Ascending aorta (tissue), 2 donors: ENCODE measurements around the gene CNTF. TPM values are rescaled to one million over a fixed set of nuclear protein-coding genes. Genes with fewer than 3 reads are reported as not detected.

Experiments used
- DNase-seq, 2 donors: peaks; one replicate each; pipeline ENCODE4 v3.0.0-alpha.2; 2019; ENCODE audit warnings: low spot score in 2 of 2
- H3K27ac ChIP-seq, 2 donors: fragments of 200-600 bp; sonication (generic); one replicate each; pipeline ENCODE4 v1.5.1; 2016 to 2017; ENCODE audit warnings: mild to moderate bottlenecking in 1 of 2
- H3K27me3 ChIP-seq: fragments of 200-600 bp; sonication (generic); one replicate; pipeline ENCODE4 v1.5.1; 2017
- H3K36me3 ChIP-seq, 2 donors: fragments of 200-600 bp; sonication (generic); one replicate each; pipeline ENCODE4 v1.5.1; 2016
- H3K4me1 ChIP-seq, 2 donors: fragments of 200-600 bp; sonication (generic); one replicate each; pipeline ENCODE4 v1.5.1; 2016 to 2017; ENCODE audit warnings: mild to moderate bottlenecking in 1 of 2
- H3K4me3 ChIP-seq, 2 donors: fragments of 200-600 bp; sonication (generic); one replicate each; pipeline ENCODE4 v1.5.1; 2016 to 2017; ENCODE audit warnings: mild to moderate bottlenecking in 1 of 2
- H3K9me3 ChIP-seq, 2 donors: fragments of 200-600 bp; sonication (generic); one replicate each; pipeline ENCODE4 v1.5.1; 2016
- CTCF ChIP-seq, 3 experiments: fragments of 200-600 bp in 2 of 3; fragments of 450-650 bp in 1 of 3; sonication (generic) in 2 of 3; IDR thresholded peaks; one replicate each; pipeline ENCODE4 v1.5.1; 2016 to 2019; ENCODE audit warnings: antibody characterized with exemption in 3 of 3, mild to moderate bottlenecking in 1 of 3, moderate library complexity in 1 of 3
- intact Hi-C: fragments of 100-400 bp; cut with DNase I; formaldehyde crosslinking; loops from one replicate; pipeline ENCODE4 v1.15.1; 2023
- total RNA-seq: library from RNA; depleted of rRNA; stranded (reverse); fragments of >200 nt; gene quantifications from one replicate; pipeline ENCODE4 v1.1.0, GENCODE V29; 2016

Gene CNTF
- total RNA-seq, 1 donor from 2014 or later: 1.9 TPM

- H3K36me3 ChIP-seq: peaks cover 14 to 24% of the 10 kb centered on the region in 2 donors
- no peak for TF ChIP-seq CTCF (IDR thresholded peaks at IDR 0.05)
- intact Hi-C loops: no loop called here
- no peaks in the 10 kb centered on the region for H3K4me1 ChIP-seq
- no peaks in the 10 kb centered on the region for H3K9me3 ChIP-seq
- H3K4me3 ChIP-seq: no peak overlapping the region
- H3K27me3 ChIP-seq: no peaks in the 10 kb centered on the region
- no peak for DNase-seq
- no peak overlapping the region for H3K27ac ChIP-seq
Observed at GRCh38 chr11:58606930-58607714, 15.3 kb upstream of the CNTF start.

GRCh38 chr11:58608331-58608730 lies 14.1 kb upstream of the CNTF start:
- H3K36me3 ChIP-seq: peaks cover 22 to 36% of the 10 kb centered on the region in 2 donors
- H3K4me3 ChIP-seq: no peak overlapping the region
- no peak for DNase-seq
- no peaks in the 10 kb centered on the region for H3K27me3 ChIP-seq
- no peak for TF ChIP-seq CTCF (IDR thresholded peaks at IDR 0.05)
- H3K4me1 ChIP-seq: no peaks in the 10 kb centered on the region
- no peak overlapping the region for H3K27ac ChIP-seq
- no peaks in the 10 kb centered on the region for H3K9me3 ChIP-seq
- intact Hi-C loops: no loop called here

GRCh38 chr11:58609723-58610122 lies 12.7 kb upstream of the CNTF start:
- Histone ChIP-seq H3K4me3 (no peak overlapping the region), H3K4me1 (no peaks in the 10 kb centered on the region), H3K36me3 (peaks cover 33 to 50% of the 10 kb centered on the region in 2 donors), H3K9me3 (no peaks in the 10 kb centered on the region), H3K27ac (no peak overlapping the region), H3K27me3 (no peaks in the 10 kb centered on the region)
- no peak for DNase-seq
- intact Hi-C loops: no loop called here
- no peak for TF ChIP-seq CTCF (IDR thresholded peaks at IDR 0.05)

GRCh38 chr11:58613228-58613627 lies 9.2 kb upstream of the CNTF start:
- Histone ChIP-seq H3K27me3 (no peaks in the 10 kb centered on the region), H3K9me3 (no peaks in the 10 kb centered on the region), H3K4me1 (no peaks in the 10 kb centered on the region), H3K27ac (no peak overlapping the region), H3K36me3 (peaks cover 53 to 80% of the 10 kb centered on the region in 2 donors), H3K4me3 (no peak overlapping the region)
- no peak for DNase-seq
- intact Hi-C loops: no loop called here
- TF ChIP-seq CTCF (IDR thresholded peaks at IDR 0.05): no peak

- intact Hi-C loops: no loop called here
- peaks cover 70 to 95% of the 10 kb centered on the region in 2 donors for H3K36me3 ChIP-seq
- no peaks in the 10 kb centered on the region for H3K9me3 ChIP-seq
- DNase-seq: no peak
- H3K4me3 ChIP-seq: no peak overlapping the region
- H3K27ac ChIP-seq: no peak overlapping the region
- H3K4me1 ChIP-seq: no peaks in the 10 kb centered on the region
- H3K27me3 ChIP-seq: no peaks in the 10 kb centered on the region
- TF ChIP-seq CTCF (IDR thresholded peaks at IDR 0.05): no peak
Observed at GRCh38 chr11:58615559-58615958, 6.9 kb upstream of the CNTF start.
